Measurements from ENCODE around the gene TEX36.
"Not testable (repeated sequence)": the region's sequence is repeated elsewhere in the genome, so short reads cannot be mapped to it uniquely, and the experiment has no call there.

The TEX36 gene

DNA sequence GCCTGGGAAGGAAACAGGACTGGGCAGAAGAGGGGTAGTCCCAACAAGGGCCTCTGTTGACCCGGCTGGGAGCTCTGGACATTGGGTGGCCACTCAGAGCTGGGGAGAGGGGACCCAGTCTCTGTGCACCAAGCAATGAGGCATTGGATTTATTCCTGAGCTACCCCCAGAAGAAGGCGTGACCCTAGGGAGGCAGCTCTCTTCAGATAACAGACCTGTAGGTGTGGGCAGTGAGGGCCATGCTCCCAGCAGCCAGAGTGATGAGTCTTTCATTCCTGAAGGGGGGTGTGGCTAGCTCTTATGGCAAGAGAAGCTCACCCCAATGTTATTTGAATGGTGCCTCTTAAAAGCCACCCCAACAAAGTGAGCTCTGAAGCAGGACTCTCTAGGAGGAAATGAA is 20.4 kb downstream of the TEX36 start:
- ATAC-seq = no peak
- no peaks in the 10 kb centered on the region for H3K4me1 Mint-ChIP-seq
- H3K9me3 Mint-ChIP-seq = no peaks in the 10 kb centered on the region
- DNase-seq = no peak
- H3K36me3 Mint-ChIP-seq (ENCODE audit: low read depth) = no peaks in the 10 kb centered on the region
- no peak overlapping the region for H3K4me3 Mint-ChIP-seq
- H3K27ac Mint-ChIP-seq = no peak overlapping the region
- peaks cover 8% of the 10 kb centered on the region for H3K27me3 Mint-ChIP-seq

DNA sequence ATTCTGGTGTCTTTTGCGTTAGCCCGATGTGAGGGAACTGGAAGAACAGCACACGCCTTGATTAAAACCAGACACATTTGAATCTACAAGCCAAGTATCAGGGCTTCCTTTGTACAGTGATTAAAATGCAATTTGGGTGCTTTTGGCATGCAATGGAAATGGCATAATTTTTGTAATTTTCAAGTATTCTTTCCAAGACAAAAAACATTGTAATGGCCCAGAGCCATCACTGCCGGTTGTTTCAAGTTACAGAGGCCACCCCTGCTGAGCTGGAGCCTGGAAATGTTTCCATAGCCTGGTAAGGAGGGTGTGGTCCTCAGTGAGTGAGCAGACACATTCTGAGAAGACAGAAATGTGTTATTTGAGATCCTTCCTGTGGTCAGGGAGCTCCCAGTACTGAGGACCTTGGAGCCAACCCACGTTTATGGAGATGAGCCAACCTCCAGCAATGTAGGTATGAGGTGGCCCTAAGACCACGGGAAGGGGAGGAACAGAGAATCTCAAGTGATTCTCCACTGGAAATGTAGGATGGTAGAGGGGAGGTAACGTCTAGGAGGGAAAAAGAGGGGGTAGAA is 20.9 kb downstream of the TEX36 start:
- H3K4me1 Mint-ChIP-seq = no peaks in the 10 kb centered on the region
- H3K27ac Mint-ChIP-seq = no peak overlapping the region
- H3K9me3 Mint-ChIP-seq = no peaks in the 10 kb centered on the region
- H3K36me3 Mint-ChIP-seq (ENCODE audit: low read depth) = no peaks in the 10 kb centered on the region
- peaks cover 8% of the 10 kb centered on the region for H3K27me3 Mint-ChIP-seq
- DNase-seq (no peak), ATAC-seq (no peak)
- no peak overlapping the region for H3K4me3 Mint-ChIP-seq

DNA sequence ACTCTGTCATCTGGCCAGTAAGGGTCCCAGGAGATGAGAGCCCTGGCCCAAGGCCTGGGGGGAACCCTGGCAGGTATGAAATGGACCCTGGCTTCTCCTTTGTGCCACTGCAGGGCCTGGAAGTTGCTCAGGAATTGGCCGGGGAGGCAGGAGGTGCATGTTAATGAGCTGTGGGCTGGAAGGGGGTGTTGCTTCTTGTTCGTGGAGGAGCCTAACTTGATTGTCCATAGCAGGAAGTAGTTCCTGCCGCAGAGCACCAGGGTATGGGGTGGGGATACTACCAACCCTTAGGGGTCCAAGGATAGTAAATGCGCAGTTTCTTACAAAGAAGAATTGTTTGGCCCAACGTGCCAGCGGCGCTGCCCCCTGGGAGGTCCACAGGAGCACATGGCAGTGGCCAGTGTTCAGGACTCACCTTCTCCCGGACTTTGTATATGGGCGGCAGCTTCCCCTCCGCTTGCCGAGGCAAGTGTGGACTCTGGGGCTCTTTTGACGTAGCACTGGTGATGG is 21.5 kb downstream of the TEX36 start:
- Mint-ChIP-seq H3K36me3 (ENCODE audit: low read depth) (no peaks in the 10 kb centered on the region), H3K4me1 (no peaks in the 10 kb centered on the region), H3K9me3 (no peaks in the 10 kb centered on the region), H3K27ac (no peak overlapping the region), H3K4me3 (no peak overlapping the region), H3K27me3 (peaks cover 8% of the 10 kb centered on the region)
- no peak for ATAC-seq
- no peak for DNase-seq

DNA sequence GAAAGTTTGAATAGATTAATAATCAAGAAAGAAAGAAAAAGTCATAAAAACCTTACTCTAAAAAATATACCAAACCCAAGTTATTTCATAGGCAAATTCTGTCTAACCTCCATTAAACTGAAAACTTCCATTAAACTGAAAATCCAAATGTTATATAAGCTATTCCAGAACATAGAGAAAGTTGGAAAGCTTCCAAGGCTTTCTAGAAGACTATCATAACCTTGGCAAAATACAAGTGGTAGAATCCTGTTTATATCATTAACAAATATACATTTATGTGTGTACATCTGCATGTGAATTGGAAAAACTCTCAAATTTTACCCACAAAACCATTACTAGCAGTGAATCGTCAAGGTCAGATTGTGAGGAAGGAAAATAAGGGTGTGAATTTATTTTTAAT is 23.9 kb downstream of the TEX36 start:
- no peak overlapping the region for H3K27ac Mint-ChIP-seq
- no peaks in the 10 kb centered on the region for H3K9me3 Mint-ChIP-seq
- H3K4me3 Mint-ChIP-seq = no peak overlapping the region
- no peak for DNase-seq
- H3K36me3 Mint-ChIP-seq (ENCODE audit: low read depth) = no peaks in the 10 kb centered on the region
- peaks cover 3% of the 10 kb centered on the region for H3K27me3 Mint-ChIP-seq
- ATAC-seq = no peak
- no peaks in the 10 kb centered on the region for H3K4me1 Mint-ChIP-seq

DNA sequence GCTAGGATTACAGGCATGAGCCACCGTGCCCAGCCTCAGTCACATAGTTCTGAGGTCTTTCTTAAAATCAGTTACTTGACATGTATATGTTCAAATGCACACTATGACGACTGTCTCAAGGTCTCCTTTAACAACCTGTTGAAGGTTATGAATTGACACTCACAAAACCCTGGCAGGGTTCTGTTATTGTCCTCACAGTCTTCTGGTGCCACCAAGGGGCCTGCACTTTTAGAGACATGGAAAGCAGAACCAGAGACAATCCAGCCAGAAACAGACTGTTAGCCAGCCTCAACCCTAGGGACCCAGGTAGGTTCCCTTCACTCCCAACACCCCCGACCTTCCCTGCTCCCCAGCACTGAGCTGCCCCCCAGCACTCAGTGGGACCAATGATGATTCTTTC is 26.4 kb downstream of the TEX36 start:
- no peak for ATAC-seq
- DNase-seq = no peak
- H3K9me3 Mint-ChIP-seq = no peaks in the 10 kb centered on the region
- H3K4me1 Mint-ChIP-seq = no peaks in the 10 kb centered on the region
- H3K36me3 Mint-ChIP-seq (ENCODE audit: low read depth) = no peaks in the 10 kb centered on the region
- peaks cover 3% of the 10 kb centered on the region for H3K27me3 Mint-ChIP-seq
- H3K4me3 Mint-ChIP-seq = no peak overlapping the region
- H3K27ac Mint-ChIP-seq = no peak overlapping the region

DNA sequence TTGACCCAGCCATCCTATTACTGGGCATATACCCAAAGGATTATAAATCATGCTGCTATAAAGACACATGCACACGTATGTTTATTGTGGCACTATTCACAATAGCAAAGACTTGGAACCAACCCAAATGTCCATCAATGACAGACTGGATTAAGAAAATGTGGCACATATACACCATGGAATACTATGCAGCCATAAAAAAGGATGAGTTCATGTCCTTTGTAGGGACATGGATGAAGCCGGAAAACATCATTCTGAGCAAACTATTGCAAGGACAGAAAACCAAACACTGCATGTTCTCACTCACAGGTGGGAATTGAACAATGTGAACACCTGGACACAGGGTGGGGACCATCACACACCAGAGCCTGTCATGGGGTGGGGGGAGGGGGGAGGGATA is 29.9 kb downstream of the TEX36 start:
- not testable (repeated sequence) for H3K27ac Mint-ChIP-seq, H3K4me1 Mint-ChIP-seq

DNA sequence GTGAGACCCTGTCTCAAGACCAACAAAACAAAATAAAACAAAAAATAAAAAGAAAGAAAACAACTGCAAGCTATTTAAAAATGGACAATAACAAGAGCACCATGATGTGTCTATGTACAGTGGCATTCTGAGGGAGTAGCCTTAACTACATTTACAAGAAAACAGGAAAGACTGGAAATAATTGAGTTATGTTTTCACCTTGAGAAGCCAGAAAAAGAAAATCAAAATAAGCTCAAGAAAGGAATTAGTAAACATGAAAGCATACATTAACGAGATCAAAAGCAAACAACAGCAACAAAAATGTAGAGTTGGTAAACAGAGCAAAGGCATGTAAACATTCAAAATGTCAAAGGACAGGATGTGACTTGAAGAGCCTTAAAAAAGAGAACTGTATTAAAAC is 36.7 kb downstream of the TEX36 start:
- Mint-ChIP-seq H3K9me3 (peaks cover 10% of the 10 kb centered on the region), H3K4me3 (no peak overlapping the region), H3K4me1 (no peaks in the 10 kb centered on the region), H3K27ac (no peak overlapping the region), H3K27me3 (peaks cover 8% of the 10 kb centered on the region), H3K36me3 (ENCODE audit: low read depth) (no peaks in the 10 kb centered on the region)
- DNase-seq (no peak), ATAC-seq (no peak)

More for the DNA sequence above, 29.9 kb downstream of the TEX36 start:
- not testable (repeated sequence) for H3K27me3 Mint-ChIP-seq; H3K36me3 Mint-ChIP-seq (ENCODE audit: low read depth); H3K4me3 Mint-ChIP-seq; DNase-seq; H3K9me3 Mint-ChIP-seq; ATAC-seq

DNA sequence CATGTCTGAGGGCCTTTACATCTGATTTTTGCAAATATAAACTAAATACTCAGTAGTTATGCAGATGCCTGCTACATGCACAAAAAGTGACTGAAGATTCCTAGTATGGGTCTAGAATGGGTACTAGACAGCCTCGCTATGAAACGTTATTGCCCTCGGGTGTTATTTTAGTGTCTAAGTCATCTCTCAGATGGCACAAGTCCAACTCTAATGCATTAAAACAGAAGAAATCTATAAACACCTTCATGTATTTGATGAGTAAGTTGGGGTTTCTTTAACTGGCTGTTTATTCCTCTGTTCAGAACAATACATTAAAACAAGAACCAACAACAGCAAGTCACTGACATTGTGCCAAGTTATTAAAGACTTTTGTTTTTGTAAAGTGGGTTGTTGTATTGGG is 41.6 kb downstream of the TEX36 start:
- no peak overlapping the region for H3K4me3 Mint-ChIP-seq
- H3K9me3 Mint-ChIP-seq = peaks cover 3% of the 10 kb centered on the region
- H3K4me1 Mint-ChIP-seq = no peaks in the 10 kb centered on the region
- H3K36me3 Mint-ChIP-seq (ENCODE audit: low read depth) = no peaks in the 10 kb centered on the region
- no peak overlapping the region for H3K27ac Mint-ChIP-seq
- H3K27me3 Mint-ChIP-seq = peaks cover 12% of the 10 kb centered on the region
- ATAC-seq (no peak), DNase-seq (no peak)

DNA sequence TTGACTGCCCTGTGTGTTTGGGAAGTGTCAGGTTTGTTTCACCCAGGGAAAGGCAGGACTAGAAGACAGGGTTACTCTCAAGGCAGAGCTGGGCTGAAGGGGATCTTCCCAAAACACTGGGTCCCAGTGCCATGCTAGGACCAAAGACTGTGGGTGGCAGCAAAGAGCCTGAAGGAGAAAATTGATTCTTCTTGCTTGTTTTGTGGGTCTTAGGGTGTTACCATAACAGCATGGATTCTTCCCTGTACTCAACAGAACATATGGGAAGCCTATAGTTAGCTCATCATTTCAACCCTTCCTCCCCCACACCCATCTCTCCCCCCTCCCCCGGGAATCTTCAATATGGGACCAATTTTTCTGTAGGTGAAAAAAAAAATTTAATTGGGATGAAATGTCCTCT is 42.3 kb downstream of the TEX36 start:
- DNase-seq (no peak), ATAC-seq (no peak)
- Mint-ChIP-seq H3K27ac (no peak overlapping the region), H3K4me3 (no peak overlapping the region), H3K27me3 (peaks cover 12% of the 10 kb centered on the region), H3K4me1 (no peaks in the 10 kb centered on the region), H3K9me3 (no peaks in the 10 kb centered on the region), H3K36me3 (ENCODE audit: low read depth) (no peaks in the 10 kb centered on the region)

DNA sequence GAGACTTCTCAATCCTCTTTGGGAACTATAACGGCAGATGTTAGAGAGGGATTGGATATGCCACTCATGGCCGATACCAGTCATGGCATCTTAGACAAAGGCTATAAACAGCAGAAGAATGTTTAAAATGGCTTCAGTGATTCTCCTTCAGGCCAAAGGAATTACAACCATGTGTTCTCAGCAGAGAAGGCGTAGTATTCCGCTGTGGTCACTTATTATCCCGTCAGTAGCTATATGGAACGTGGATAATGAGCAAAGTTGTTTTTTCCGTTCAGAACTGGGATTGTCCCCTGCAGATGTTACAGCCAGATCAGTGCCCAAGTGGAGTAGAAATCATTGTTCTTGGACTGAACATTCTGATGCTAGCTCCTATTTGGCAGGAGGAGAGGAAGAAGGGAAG is 43.1 kb downstream of the TEX36 start:
- no peak for ATAC-seq
- Mint-ChIP-seq H3K27ac (no peak overlapping the region), H3K36me3 (ENCODE audit: low read depth) (no peaks in the 10 kb centered on the region), H3K4me1 (no peaks in the 10 kb centered on the region), H3K9me3 (no peaks in the 10 kb centered on the region), H3K4me3 (no peak overlapping the region), H3K27me3 (peaks cover 12% of the 10 kb centered on the region)
- DNase-seq = no peak

DNA sequence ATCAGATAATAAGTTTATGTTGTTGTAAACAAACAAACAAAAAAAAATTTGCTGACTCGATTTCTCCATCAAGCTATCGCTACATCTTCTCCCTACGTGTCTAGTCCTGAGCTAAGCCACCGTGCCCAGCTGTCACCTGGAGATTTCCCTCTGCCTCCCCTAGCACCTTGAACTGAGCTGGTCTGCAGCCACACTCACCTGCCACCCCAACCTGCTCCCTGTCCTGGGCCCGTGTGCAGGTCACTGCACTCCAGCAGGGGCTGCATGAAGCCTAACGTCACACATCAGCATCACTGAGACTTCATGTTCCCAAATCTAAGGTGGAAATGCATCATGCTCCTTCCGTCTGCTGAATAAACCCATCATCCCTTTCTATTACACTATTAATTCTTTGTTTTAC is 44.4 kb downstream of the TEX36 start:
- no peak overlapping the region for H3K27ac Mint-ChIP-seq
- H3K4me3 Mint-ChIP-seq = no peak overlapping the region
- DNase-seq = no peak
- H3K4me1 Mint-ChIP-seq = no peaks in the 10 kb centered on the region
- H3K9me3 Mint-ChIP-seq = no peaks in the 10 kb centered on the region
- ATAC-seq = no peak
- H3K27me3 Mint-ChIP-seq = peaks cover 12% of the 10 kb centered on the region
- no peaks in the 10 kb centered on the region for H3K36me3 Mint-ChIP-seq (ENCODE audit: low read depth)

DNA sequence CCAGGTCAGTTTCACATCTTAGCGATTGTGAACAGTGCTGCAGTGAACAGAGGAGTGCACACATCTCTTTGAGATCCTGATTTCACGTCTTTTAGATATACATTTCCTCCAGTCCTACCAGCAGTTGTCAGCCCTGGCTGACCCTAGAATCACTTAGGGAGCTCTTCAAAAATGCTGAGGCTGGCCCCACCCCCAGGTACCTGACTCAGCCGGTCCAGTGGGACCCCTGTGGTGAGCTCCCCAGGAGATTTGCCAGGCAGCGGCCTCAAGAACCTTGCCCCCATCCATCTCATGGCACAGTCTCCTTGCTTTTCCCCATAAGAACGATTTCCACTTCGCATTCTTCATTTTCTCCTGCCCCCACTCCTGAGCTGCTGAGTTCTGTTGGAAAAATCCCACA is 45.5 kb downstream of the TEX36 start:
- no peaks in the 10 kb centered on the region for H3K4me1 Mint-ChIP-seq
- H3K27ac Mint-ChIP-seq = no peak overlapping the region
- no peak overlapping the region for H3K4me3 Mint-ChIP-seq
- no peaks in the 10 kb centered on the region for H3K36me3 Mint-ChIP-seq (ENCODE audit: low read depth)
- peaks cover 8% of the 10 kb centered on the region for H3K27me3 Mint-ChIP-seq
- H3K9me3 Mint-ChIP-seq = no peaks in the 10 kb centered on the region
- ATAC-seq = no peak
- DNase-seq = no peak

DNA sequence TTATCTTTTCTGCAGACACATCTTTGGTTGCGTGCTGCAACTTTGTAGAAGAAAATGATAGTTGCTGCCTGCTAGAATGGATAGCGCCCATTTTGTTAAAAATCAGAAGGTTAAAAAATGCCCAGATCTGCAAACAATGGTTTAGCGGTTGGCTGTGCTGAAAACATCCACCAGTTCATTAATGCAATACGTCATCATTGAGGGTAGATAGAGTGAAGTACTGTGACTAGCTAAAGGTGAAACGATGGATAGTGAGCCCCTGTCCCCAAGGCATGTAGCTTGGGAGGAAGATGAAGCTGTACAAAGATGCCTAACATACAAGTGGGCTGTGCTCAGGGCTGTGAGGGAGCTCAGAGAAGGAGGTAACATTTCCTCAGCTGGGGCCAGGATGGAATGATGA is 48.4 kb downstream of the TEX36 start:
- ATAC-seq (no peak), DNase-seq (no peak)
- no peaks in the 10 kb centered on the region for H3K9me3 Mint-ChIP-seq
- no peak overlapping the region for H3K27ac Mint-ChIP-seq
- H3K36me3 Mint-ChIP-seq (ENCODE audit: low read depth) = no peaks in the 10 kb centered on the region
- H3K27me3 Mint-ChIP-seq = peaks cover 4% of the 10 kb centered on the region
- no peaks in the 10 kb centered on the region for H3K4me1 Mint-ChIP-seq
- no peak overlapping the region for H3K4me3 Mint-ChIP-seq

DNA sequence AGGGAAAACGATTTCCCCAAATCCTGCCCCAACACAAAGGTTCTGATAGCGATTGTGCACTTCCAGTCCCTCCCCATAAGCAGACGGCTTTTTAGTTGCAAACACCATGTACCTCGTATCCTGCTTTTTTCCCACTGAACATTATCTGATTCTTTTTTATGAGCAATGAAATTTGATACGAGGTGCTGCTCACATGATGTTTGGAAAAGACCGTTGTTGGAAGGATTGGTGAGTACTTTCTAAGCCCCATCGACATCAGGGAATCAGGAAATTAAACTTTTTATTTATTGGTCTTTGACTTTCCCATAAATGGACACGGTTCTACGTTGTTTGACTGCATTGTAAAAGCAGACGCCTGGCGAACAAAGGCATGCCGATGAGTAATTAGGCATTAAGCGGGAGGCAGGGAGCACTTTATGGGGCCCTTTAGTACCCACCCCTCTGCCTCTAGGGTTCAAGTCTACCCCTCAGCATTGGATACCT is 49.4 kb downstream of the TEX36 start:
- DNase-seq = no peak
- Mint-ChIP-seq H3K4me1 (no peaks in the 10 kb centered on the region), H3K27me3 (peaks cover 2% of the 10 kb centered on the region), H3K27ac (no peak overlapping the region), H3K36me3 (ENCODE audit: low read depth) (no peaks in the 10 kb centered on the region), H3K9me3 (no peaks in the 10 kb centered on the region), H3K4me3 (no peak overlapping the region)
- ATAC-seq = no peak

DNA sequence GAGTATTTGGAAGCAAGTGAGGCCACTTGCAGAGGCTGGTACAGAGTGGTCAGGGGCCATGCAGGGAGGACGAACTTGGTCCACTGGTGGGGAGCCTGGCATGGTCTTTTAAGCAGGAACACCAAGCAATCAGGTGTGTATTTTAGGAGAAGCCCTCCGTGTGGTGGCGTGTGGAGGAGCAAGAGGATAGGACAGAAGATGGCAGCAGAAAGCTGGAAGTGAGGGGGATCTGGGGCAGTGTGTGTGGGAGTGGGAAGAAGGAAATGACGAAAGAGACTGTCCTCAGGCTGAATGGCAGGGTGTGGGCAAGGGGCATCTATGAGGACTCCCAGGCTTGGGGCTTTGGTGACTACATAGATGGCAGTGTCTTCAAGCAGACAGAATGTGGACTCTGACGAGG is 51.2 kb downstream of the TEX36 start:
- peak; percentile 10 for ATAC-seq
- DNase-seq = no peak
- Mint-ChIP-seq H3K27ac (no peak overlapping the region), H3K4me1 (no peaks in the 10 kb centered on the region), H3K36me3 (ENCODE audit: low read depth) (no peaks in the 10 kb centered on the region), H3K9me3 (no peaks in the 10 kb centered on the region), H3K27me3 (no peaks in the 10 kb centered on the region), H3K4me3 (no peak overlapping the region)

Data from activated naive CD8-positive, alpha-beta T cell treated with anti-CD3 and anti-CD28 coated beads, Interleukin-2, amount 50 U/mL, for 24 hours (primary cell).